ENCODE measurements around the gene NABP1. TPM values are rescaled to one million over a fixed set of nuclear protein-coding genes. Genes with fewer than 3 reads are reported as not detected.

The NABP1 gene
- total RNA-seq, 1 donor from 2014 or later, result 15.3 TPM

DNA sequence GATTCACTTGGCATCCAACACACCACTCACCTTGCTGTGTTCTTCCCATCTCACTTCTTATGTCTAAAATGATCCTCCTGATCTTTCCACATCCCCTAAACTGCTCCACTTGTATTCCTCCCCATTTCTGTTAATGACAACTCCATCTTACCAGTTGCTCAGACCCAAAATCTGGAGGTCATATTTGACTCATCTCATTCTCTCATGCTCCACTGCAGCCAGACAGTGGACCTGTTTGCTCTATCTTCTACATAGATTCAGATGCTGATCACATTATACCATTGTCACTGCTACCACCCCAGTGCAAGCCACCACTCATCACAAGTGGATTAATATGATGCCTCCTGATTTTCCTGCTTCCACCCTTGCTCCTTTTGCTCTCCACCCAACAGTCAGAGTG is 7.9 kb upstream of the NABP1 start:
- TF ChIP-seq, protein P1, sequence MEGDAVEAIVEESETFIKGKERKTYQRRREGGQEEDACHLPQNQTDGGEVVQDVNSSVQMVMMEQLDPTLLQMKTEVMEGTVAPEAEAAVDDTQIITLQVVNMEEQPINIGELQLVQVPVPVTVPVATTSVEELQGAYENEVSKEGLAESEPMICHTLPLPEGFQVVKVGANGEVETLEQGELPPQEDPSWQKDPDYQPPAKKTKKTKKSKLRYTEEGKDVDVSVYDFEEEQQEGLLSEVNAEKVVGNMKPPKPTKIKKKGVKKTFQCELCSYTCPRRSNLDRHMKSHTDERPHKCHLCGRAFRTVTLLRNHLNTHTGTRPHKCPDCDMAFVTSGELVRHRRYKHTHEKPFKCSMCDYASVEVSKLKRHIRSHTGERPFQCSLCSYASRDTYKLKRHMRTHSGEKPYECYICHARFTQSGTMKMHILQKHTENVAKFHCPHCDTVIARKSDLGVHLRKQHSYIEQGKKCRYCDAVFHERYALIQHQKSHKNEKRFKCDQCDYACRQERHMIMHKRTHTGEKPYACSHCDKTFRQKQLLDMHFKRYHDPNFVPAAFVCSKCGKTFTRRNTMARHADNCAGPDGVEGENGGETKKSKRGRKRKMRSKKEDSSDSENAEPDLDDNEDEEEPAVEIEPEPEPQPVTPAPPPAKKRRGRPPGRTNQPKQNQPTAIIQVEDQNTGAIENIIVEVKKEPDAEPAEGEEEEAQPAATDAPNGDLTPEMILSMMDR (conservative IDR thresholded peaks at IDR 0.05), result no peak
- Mint-ChIP-seq H3K27ac (no peak overlapping the region), H3K27me3 (no peaks in the 10 kb centered on the region), H3K9me3 (no peaks in the 10 kb centered on the region), H3K4me3 (no peak overlapping the region), H3K4me1 (ENCODE audit: unreplicated experiment) (no peaks in the 10 kb centered on the region), H3K36me3 (no peaks in the 10 kb centered on the region)
- no peak for DNase-seq (ENCODE audit: extremely low spot score, unreplicated experiment)

- no peaks in the 10 kb centered on the region for H3K9me3 Mint-ChIP-seq
- no peak overlapping the region for H3K4me3 Mint-ChIP-seq
- TF ChIP-seq, protein P1 (conservative IDR thresholded peaks at IDR 0.05), result no peak
- H3K27me3 Mint-ChIP-seq, result no peaks in the 10 kb centered on the region
- H3K36me3 Mint-ChIP-seq, result no peaks in the 10 kb centered on the region
- DNase-seq (ENCODE audit: extremely low spot score, unreplicated experiment), result no peak
- H3K4me1 Mint-ChIP-seq (ENCODE audit: unreplicated experiment), result peaks cover 5% of the 10 kb centered on the region
- no peak overlapping the region for H3K27ac Mint-ChIP-seq
Observed at GRCh38 chr2:191670787-191671186, 7.1 kb upstream of the NABP1 start.

DNA sequence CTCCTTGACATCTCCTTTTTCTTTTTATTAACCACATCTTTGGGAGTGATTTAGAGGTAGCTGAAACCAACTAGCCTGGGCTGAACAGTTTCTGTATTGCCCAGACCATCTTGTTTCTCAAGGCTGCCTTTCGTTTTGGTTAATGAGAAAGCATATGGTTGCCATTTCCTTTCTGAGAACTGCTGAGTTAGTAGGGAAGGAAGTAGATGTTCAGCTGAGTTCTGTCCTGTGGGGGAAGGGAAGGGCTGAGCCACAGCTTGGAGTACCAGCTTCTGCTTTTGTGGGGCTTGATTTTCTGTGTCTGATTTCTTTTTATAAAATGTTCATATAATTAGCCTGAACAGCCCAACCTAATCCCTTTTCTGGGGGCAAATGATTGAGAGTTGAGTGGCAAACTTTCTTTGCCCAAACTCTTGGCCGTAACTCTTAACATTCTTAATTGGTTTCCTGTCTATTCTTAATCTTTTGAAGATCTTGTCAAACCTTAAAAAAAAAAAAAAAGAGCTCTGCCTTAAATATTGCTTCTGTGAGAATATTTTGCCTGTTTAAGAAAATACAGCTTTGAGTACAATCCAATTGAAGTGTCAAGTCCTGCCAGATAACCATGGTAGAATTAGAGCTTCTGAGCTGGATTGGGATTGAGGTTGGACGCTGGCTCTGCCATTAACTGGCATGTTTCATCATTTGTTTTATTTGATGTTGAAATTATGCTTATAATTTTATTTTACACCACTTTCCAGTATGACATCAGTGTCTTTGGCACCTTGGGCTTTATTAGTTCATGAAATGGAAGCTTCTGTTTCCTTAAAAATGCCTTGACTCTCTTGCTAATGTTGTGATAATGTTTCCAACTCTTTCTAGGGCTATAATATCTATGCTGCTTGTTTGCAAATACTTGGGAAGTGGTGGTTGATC is 1.9 kb upstream of the NABP1 start:
- Mint-ChIP-seq H3K27me3 (no peaks in the 10 kb centered on the region), H3K27ac (peak overlapping the region; percentile 99), H3K4me3 (peak overlapping the region; percentile 95), H3K9me3 (no peaks in the 10 kb centered on the region), H3K36me3 (no peaks in the 10 kb centered on the region), H3K4me1 (ENCODE audit: unreplicated experiment) (peaks cover 25% of the 10 kb centered on the region)
- TF ChIP-seq, protein P1 (conservative IDR thresholded peaks at IDR 0.05), result no peak
- DNase-seq (ENCODE audit: extremely low spot score, unreplicated experiment), result no peak

- no peaks in the 10 kb centered on the region for H3K9me3 Mint-ChIP-seq
- H3K36me3 Mint-ChIP-seq, result no peaks in the 10 kb centered on the region
- H3K27ac Mint-ChIP-seq, result peak overlapping the region; percentile 99
- TF ChIP-seq, protein P1 (conservative IDR thresholded peaks at IDR 0.05), result no peak
- peaks cover 25% of the 10 kb centered on the region for H3K4me1 Mint-ChIP-seq (ENCODE audit: unreplicated experiment)
- peak overlapping the region; percentile 95 for H3K4me3 Mint-ChIP-seq
- no peak for DNase-seq (ENCODE audit: extremely low spot score, unreplicated experiment)
- H3K27me3 Mint-ChIP-seq, result no peaks in the 10 kb centered on the region
Observed at GRCh38 chr2:191676790-191677645, 918 bp upstream of the NABP1 start.

DNA sequence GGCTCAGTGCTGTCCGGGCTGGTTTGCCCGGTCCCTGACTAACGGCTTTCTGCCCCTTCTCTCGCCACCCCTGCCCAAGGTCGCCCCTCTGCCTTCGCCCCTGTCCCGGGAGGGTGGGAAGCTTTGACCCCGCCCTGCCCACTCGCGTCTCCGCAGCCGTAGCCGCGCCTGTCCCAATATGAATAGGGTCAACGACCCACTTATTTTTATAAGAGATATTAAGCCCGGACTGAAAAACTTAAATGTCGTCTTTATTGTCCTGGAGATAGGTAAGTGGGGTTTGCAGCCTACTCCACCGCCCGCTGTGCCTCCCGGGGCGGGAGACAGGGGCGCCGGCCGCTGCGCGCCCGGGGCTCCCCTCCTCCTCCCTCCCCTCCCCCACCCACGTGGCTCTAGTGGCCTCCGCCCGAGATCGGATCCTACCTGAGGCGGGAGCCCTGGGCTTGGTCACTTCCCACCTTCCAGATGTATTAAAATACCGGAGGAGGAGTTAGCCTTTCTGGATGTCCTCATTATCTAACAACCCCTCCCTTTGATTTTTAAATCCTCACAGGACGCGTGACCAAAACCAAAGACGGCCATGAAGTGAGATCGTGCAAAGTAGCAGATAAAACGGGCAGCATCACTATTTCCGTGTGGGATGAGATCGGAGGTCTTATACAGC is 633 bp downstream of the NABP1 start:
- Mint-ChIP-seq H3K4me3 (peak overlapping the region; percentile 95), H3K36me3 (peaks cover 10% of the 10 kb centered on the region), H3K9me3 (no peaks in the 10 kb centered on the region), H3K27me3 (no peaks in the 10 kb centered on the region), H3K4me1 (ENCODE audit: unreplicated experiment) (peaks cover 30% of the 10 kb centered on the region), H3K27ac (peak overlapping the region; percentile 99)
- no peak for DNase-seq (ENCODE audit: extremely low spot score, unreplicated experiment)
- TF ChIP-seq, protein P1 (conservative IDR thresholded peaks at IDR 0.05), result no peak
